B cell (primary cell): ENCODE measurements around the gene BRF1. TPM values are rescaled to one million over a fixed set of nuclear protein-coding genes. Genes with fewer than 3 reads are reported as not detected.
"Not testable (repeated sequence)": the region's sequence is repeated elsewhere in the genome, so short reads cannot be mapped to it uniquely, and the experiment has no call there.

ENCODE experiments used
- ATAC-seq: fragments of 200-7000 bp; cut with Tn5 transposase; one replicate; pipeline ENCODE4 v1.10.0; 2021; ENCODE audit warnings: low read depth, mild to moderate bottlenecking, moderate number of reproducible peaks, moderate library complexity
- CTCF ChIA-PET: fragments of 350-600 bp; sonication (Branson Sonifier 250); formaldehyde crosslinking; loops from one replicate; lab custom pipeline; 2021; ENCODE audit warnings: antibody characterized with exemption, inconsistent platforms; lab: Charles Lee
- POLR2A ChIA-PET: fragments of 350-600 bp; sonication (Branson Sonifier 250); formaldehyde crosslinking; loops from one replicate; lab custom pipeline; 2021; ENCODE audit warnings: antibody characterized with exemption; lab: Charles Lee
- DNase-seq: peaks from one replicate; pipeline ENCODE4 v3.0.0; 2013
- H2AFZ ChIP-seq: 2 replicates; pipeline ENCODE4 v1.6.1; 2012; ENCODE audit warnings: mild to moderate bottlenecking, low read depth, low read length; ENCODE audit not compliant: insufficient read depth, poor library complexity, severe bottlenecking
- H3K27ac ChIP-seq, 2 donors: 1 replicate in 1 of 2; 2 replicates in 1 of 2; pipeline ENCODE4 v1.5.1; 2012 to 2013; ENCODE audit warnings: low read length in 2 of 2, mild to moderate bottlenecking in 2 of 2, moderate library complexity in 1 of 2
- H3K27me3 ChIP-seq, 4 experiments: fragments of 200-600 bp in 1 of 4; sonication (generic) in 1 of 4; replicated peaks in 1 of 4; 1 replicate in 2 of 4; 2 replicates in 2 of 4; pipeline versions ENCODE4 v1.6.1 to v1.7.0; 2013 to 2016; ENCODE audit warnings: low read length in 3 of 4, mild to moderate bottlenecking in 2 of 4, mixed read lengths in 1 of 4, moderate library complexity in 1 of 4; ENCODE audit not compliant: insufficient read depth in 4 of 4, control insufficient read depth in 3 of 4; ENCODE audit errors: control extremely low read depth in 1 of 4
- H3K36me3 ChIP-seq, 2 experiments: replicated peaks in 1 of 2; 1 replicate in 1 of 2; 2 replicates in 1 of 2; pipeline versions ENCODE4 v1.6.1 to v1.7.1; 2013; ENCODE audit warnings: low read length in 1 of 2; ENCODE audit not compliant: insufficient read depth in 2 of 2, control insufficient read depth in 1 of 2; ENCODE audit errors: control extremely low read depth in 1 of 2, extremely low read depth in 1 of 2
- H3K4me1 ChIP-seq, 2 donors: fragments of 200-600 bp in 1 of 2; sonication (generic) in 1 of 2; 1 replicate in 1 of 2; 2 replicates in 1 of 2; pipeline versions ENCODE4 v1.5.1 to v1.6.1; 2013 to 2017; ENCODE audit warnings: low read length in 2 of 2; ENCODE audit not compliant: control insufficient read depth in 2 of 2, insufficient read depth in 2 of 2
- H3K4me2 ChIP-seq: replicated peaks from 2 replicates; pipeline ENCODE3; 2012; ENCODE audit warnings: mild to moderate bottlenecking, low read depth, low read length; ENCODE audit not compliant: poor library complexity, severe bottlenecking
- H3K4me3 ChIP-seq, 5 experiments: fragments of 200-600 bp in 1 of 5; sonication (generic) in 1 of 5; 1 replicate in 3 of 5; 2 replicates in 2 of 5; pipeline versions ENCODE4 v1.5.1 to v1.7.0; 2011 to 2016; ENCODE audit warnings: low read length in 4 of 5, mild to moderate bottlenecking in 4 of 5, low read depth in 2 of 5, control low read depth in 1 of 5, moderate library complexity in 1 of 5; ENCODE audit not compliant: insufficient read depth in 1 of 5; ENCODE audit errors: control extremely low read depth in 1 of 5, extremely low read depth in 1 of 5
- H3K79me2 ChIP-seq: fragments of 200-600 bp; sonication (generic); one replicate; pipeline ENCODE4 v1.6.0; 2016; ENCODE audit warnings: low read length; ENCODE audit not compliant: control insufficient read depth, insufficient read depth
- H3K9ac ChIP-seq: fragments of 200-600 bp; sonication (generic); 2 replicates; pipeline ENCODE4 v1.6.1; 2017; ENCODE audit warnings: mild to moderate bottlenecking, low read length, moderate library complexity
- H3K9me3 ChIP-seq, 3 donors: one replicate each; pipeline versions ENCODE4 v1.6.1 to v1.7.1; 2013; ENCODE audit warnings: low read length in 2 of 3; ENCODE audit not compliant: control insufficient read depth in 2 of 3, insufficient read depth in 1 of 3; ENCODE audit errors: control extremely low read depth in 1 of 3
- H4K20me1 ChIP-seq: 2 replicates; pipeline ENCODE4 v1.6.0; 2012; ENCODE audit warnings: mild to moderate bottlenecking, low read length; ENCODE audit not compliant: insufficient read depth, control insufficient read depth, poor library complexity, severe bottlenecking
- H3K27ac Mint-ChIP-seq: one replicate; pipeline ENCODE4 v1.8.0; 2021; ENCODE audit warnings: mixed read lengths
- H3K27me3 Mint-ChIP-seq: one replicate; pipeline ENCODE4 v1.8.0; 2021; ENCODE audit warnings: mixed read lengths
- H3K4me1 Mint-ChIP-seq: one replicate; pipeline ENCODE4 v1.8.0; 2021; ENCODE audit warnings: mixed read lengths
- H3K4me3 Mint-ChIP-seq: one replicate; pipeline ENCODE4 v1.8.0; 2021; ENCODE audit warnings: mixed read lengths
- H3K9me3 Mint-ChIP-seq: one replicate; pipeline ENCODE4 v1.8.0; 2022; ENCODE audit warnings: mixed read lengths; ENCODE audit not compliant: insufficient read depth
- EZH2 ChIP-seq: IDR thresholded peaks from 2 replicates; pipeline ENCODE4 v1.6.1; 2012; ENCODE audit warnings: borderline replicate concordance, low read depth, mild to moderate bottlenecking, moderate library complexity, low read length; ENCODE audit not compliant: insufficient read depth, poor library complexity, severe bottlenecking
- WGBS: methylation state at CpG from one replicate; pipeline ENCODE4 v1.1.5; 2013; ENCODE audit warnings: missing lambda C conversion rate; ENCODE audit not compliant: insufficient coverage; 5-methylcytosine and 5-hydroxymethylcytosine counted together
- intact Hi-C: fragments of 100-400 bp; cut with micrococcal nuclease; formaldehyde crosslinking; loops from one replicate; pipeline ENCODE4 v1.10.0; 2022
- polyA plus RNA-seq: library from polyadenylated mRNA; depleted of rRNA; stranded (reverse); fragments of >200 nt; gene quantifications from 2 replicates; pipeline ENCODE4 v1.2.3, GENCODE V29; 2012
- total RNA-seq, 2 donors: library from RNA; stranded (reverse); fragments of 120-200 nt in 1 of 2; gene quantifications; 1 replicate in 1 of 2; 2 replicates in 1 of 2; pipeline versions ENCODE4 v1.2.3 to v1.2.4, GENCODE V29; 2013 to 2022
- TF ChIP-seq, protein P1 (sequence below): fragments of 200-600 bp; IDR thresholded peaks from one replicate; pipeline ENCODE4 v1.8.0; 2022; ENCODE audit warnings: antibody characterized with exemption, mild to moderate bottlenecking

Gene BRF1
- total and polyA plus RNA-seq, 2 donors (not counting 1 experiment from before 2014, with no cell fraction given) = 24.5 to 55.8 TPM

DNA sequence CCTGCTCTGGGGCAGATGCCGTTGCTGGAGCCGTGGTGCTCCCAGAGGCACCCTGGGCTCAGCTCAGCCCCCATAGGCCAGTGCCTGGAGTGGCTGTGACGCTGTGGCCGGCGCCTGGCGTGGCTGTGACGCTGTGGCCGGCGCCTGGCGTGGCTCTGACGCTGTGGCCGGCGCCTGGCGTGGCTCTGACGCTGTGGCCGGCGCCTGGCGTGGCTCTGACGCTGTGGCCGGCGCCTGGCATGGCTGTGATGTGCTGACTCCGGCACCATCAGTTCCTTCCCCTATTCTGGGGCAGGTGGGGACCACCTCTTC lies 34.4 kb upstream of the BRF1 start:
- H3K27ac Mint-ChIP-seq, H2AFZ ChIP-seq, POLR2A ChIA-PET: not testable (repeated sequence)

DNA sequence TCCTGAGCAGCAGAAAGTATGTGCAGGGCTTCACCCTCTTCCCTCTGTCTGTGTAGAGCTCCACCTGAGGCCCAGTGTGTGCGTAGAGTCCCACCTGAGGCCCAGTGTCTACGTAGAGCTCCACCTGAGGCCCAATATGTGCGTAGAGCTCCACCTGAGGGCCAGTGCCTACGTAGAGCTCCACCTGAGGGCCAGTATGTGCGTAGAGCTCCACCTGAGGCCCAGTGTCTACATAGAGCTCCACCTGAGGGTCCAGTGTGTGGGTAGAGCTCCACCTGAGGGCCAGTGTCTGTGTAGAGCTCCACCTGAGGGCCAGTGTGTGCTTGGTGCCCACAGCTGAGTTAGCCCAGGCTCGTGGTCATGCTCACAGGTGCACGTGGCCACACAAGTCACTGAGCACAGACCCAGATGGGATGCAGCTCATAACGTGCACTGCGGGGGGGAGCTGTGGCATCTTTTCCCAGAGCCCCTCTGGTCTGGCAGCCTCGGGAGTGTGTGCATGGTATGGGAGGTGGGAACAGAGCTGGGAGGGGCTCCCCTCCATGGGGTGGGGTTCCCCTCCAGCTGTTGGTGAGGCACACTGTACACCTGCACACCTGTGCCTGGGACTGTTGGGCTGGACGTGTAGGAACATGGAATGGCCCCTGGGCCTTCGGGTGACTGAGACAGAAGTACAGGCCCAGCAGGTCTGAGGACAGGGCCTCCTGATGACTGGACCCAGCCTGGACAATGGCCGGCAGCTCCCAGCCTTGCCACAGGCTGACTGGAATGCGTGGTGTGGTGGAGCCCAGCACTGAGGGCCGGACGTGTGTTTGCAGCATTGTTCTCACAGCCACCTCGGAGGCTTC lies 33.8 kb upstream of the BRF1 start:
- no peak overlapping the region for H3K27ac Mint-ChIP-seq
- ATAC-seq = no peak
- Histone ChIP-seq H3K27ac (no peak overlapping the region), H3K79me2 (peaks cover 68% of the 10 kb centered on the region), H3K9me3 (peaks cover 0 to 16% (median 3%) of the 10 kb centered on the region in 3 donors), H3K36me3 (no peaks in the 10 kb centered on the region), H3K4me1 (peaks cover 4 to 10% of the 10 kb centered on the region in 2 donors), H3K27me3 (no peaks in the 10 kb centered on the region), H3K4me2 (no peak overlapping the region), H2AFZ (no peak overlapping the region), H4K20me1 (peaks cover 78% of the 10 kb centered on the region), H3K4me3 (no peak overlapping the region), H3K9ac (no peak overlapping the region)
- intact Hi-C loops = no loop called here
- no peaks in the 10 kb centered on the region for H3K27me3 Mint-ChIP-seq
- DNase-seq = no peak
- H3K4me3 Mint-ChIP-seq = no peak overlapping the region
- CTCF ChIA-PET = interaction anchor here (1.1 kb wide), 1 partner anchor 9 kb away, joined by 3 read pairs; no protein-coding TSS in a partner anchor
- POLR2A ChIA-PET = no interaction called here
- TF ChIP-seq EZH2 = no peak
- TF ChIP-seq, protein P1, sequence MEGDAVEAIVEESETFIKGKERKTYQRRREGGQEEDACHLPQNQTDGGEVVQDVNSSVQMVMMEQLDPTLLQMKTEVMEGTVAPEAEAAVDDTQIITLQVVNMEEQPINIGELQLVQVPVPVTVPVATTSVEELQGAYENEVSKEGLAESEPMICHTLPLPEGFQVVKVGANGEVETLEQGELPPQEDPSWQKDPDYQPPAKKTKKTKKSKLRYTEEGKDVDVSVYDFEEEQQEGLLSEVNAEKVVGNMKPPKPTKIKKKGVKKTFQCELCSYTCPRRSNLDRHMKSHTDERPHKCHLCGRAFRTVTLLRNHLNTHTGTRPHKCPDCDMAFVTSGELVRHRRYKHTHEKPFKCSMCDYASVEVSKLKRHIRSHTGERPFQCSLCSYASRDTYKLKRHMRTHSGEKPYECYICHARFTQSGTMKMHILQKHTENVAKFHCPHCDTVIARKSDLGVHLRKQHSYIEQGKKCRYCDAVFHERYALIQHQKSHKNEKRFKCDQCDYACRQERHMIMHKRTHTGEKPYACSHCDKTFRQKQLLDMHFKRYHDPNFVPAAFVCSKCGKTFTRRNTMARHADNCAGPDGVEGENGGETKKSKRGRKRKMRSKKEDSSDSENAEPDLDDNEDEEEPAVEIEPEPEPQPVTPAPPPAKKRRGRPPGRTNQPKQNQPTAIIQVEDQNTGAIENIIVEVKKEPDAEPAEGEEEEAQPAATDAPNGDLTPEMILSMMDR = no peak
- H3K4me1 Mint-ChIP-seq = peaks cover 11% of the 10 kb centered on the region
- WGBS = 88% methylated on average over 15 of the region's 17 CpGs
- no peaks in the 10 kb centered on the region for H3K9me3 Mint-ChIP-seq

More for the DNA sequence above, 34.4 kb upstream of the BRF1 start:
- H3K4me1 ChIP-seq, H3K9ac ChIP-seq, H3K27me3 Mint-ChIP-seq, H3K4me3 ChIP-seq, intact Hi-C loops, ATAC-seq, H3K36me3 ChIP-seq, H3K4me3 Mint-ChIP-seq, H3K4me2 ChIP-seq, DNase-seq, H3K9me3 Mint-ChIP-seq, H3K27me3 ChIP-seq, H3K27ac ChIP-seq: not testable (repeated sequence)
- CTCF ChIA-PET = interaction anchor here (1.1 kb wide), 1 partner anchor 8 kb away, joined by 3 read pairs; no protein-coding TSS in a partner anchor
- H4K20me1 ChIP-seq = peaks cover 76% of the 10 kb centered on the region
- peaks cover 0 to 16% (median 3%) of the 10 kb centered on the region in 3 donors for H3K9me3 ChIP-seq
- WGBS = 98% methylated on average over 18 of the region's 22 CpGs
- peaks cover 12% of the 10 kb centered on the region for H3K4me1 Mint-ChIP-seq
- H3K79me2 ChIP-seq = peaks cover 67% of the 10 kb centered on the region
